Astrocyte (in vitro differentiated cells and primary cell): ENCODE data around the gene TTYH1. TPM values are rescaled to one million over a fixed set of nuclear protein-coding genes. Genes with fewer than 3 reads are reported as not detected.

Experiments
- DNase-seq: peaks from one replicate; pipeline ENCODE4 v3.0.0-alpha.2; 2010; ENCODE audit warnings: low read depth
- FAIRE-seq: peaks from 2 replicates; lab custom pipeline; 2011; peaks lifted over from hg19 to GRCh38; lab: Jason Lieb, UNC
- H2AFZ ChIP-seq: 2 replicates; pipeline ENCODE4 v1.6.0; 2012; ENCODE audit warnings: low read depth, low read length, inconsistent platforms
- H3K27ac ChIP-seq: 2 replicates; pipeline ENCODE4 v1.5.1; 2011; ENCODE audit warnings: low read depth, low read length, inconsistent platforms
- H3K27me3 ChIP-seq: 2 replicates; pipeline ENCODE4 v1.6.0; 2011; ENCODE audit warnings: low read length, inconsistent platforms; ENCODE audit not compliant: insufficient read depth
- H3K36me3 ChIP-seq: 2 replicates; pipeline ENCODE4 v1.5.1; 2011; ENCODE audit warnings: low read length, inconsistent platforms; ENCODE audit not compliant: insufficient read depth
- H3K4me1 ChIP-seq: 2 replicates; pipeline ENCODE4 v1.5.1; 2011; ENCODE audit warnings: low read length, inconsistent platforms; ENCODE audit not compliant: insufficient read depth
- H3K4me2 ChIP-seq: 2 replicates; pipeline ENCODE4 v1.6.0; 2012; ENCODE audit warnings: low read length, inconsistent platforms
- H3K4me3 ChIP-seq: 2 replicates; pipeline ENCODE4 v1.5.1; 2011; ENCODE audit warnings: low read depth, mild to moderate bottlenecking, low read length, inconsistent platforms; ENCODE audit not compliant: insufficient read depth
- H3K79me2 ChIP-seq: 2 replicates; pipeline ENCODE4 v1.6.0; 2012; ENCODE audit warnings: mild to moderate bottlenecking, low read length, inconsistent platforms; ENCODE audit not compliant: insufficient read depth
- H3K9ac ChIP-seq: 2 replicates; pipeline ENCODE4 v1.6.0; 2012; ENCODE audit warnings: mild to moderate bottlenecking, low read length, inconsistent platforms
- H3K9me3 ChIP-seq: 2 replicates; pipeline ENCODE4 v1.5.1; 2012; ENCODE audit warnings: low read depth, mild to moderate bottlenecking, low read length, inconsistent platforms; ENCODE audit not compliant: insufficient read depth
- H4K20me1 ChIP-seq: 2 replicates; pipeline ENCODE4 v1.6.0; 2012; ENCODE audit warnings: low read length, inconsistent platforms; ENCODE audit not compliant: insufficient read depth
- H3K27ac Mint-ChIP-seq: one replicate; pipeline ENCODE4 v1.8.0; 2021; ENCODE audit warnings: mild to moderate bottlenecking, mixed read lengths; ENCODE audit not compliant: unreplicated experiment
- H3K27me3 Mint-ChIP-seq: one replicate; pipeline ENCODE4 v1.8.0; 2021; ENCODE audit warnings: low read depth, mixed read lengths; ENCODE audit not compliant: unreplicated experiment
- H3K36me3 Mint-ChIP-seq: one replicate; pipeline ENCODE4 v1.8.0; 2021; ENCODE audit warnings: low read depth, mixed read lengths; ENCODE audit not compliant: unreplicated experiment
- H3K4me1 Mint-ChIP-seq: one replicate; pipeline ENCODE4 v1.8.0; 2021; ENCODE audit warnings: low read depth, mixed read lengths; ENCODE audit not compliant: unreplicated experiment
- H3K4me3 Mint-ChIP-seq: one replicate; pipeline ENCODE4 v1.8.0; 2021; ENCODE audit warnings: mild to moderate bottlenecking, moderate library complexity, mixed read lengths; ENCODE audit not compliant: unreplicated experiment
- H3K9me3 Mint-ChIP-seq: one replicate; pipeline ENCODE4 v1.8.0; 2021; ENCODE audit warnings: mild to moderate bottlenecking, mixed read lengths; ENCODE audit not compliant: unreplicated experiment
- EZH2 ChIP-seq: IDR thresholded peaks from 2 replicates; pipeline ENCODE4 v1.6.1; 2012; ENCODE audit warnings: mild to moderate bottlenecking, low read length, inconsistent platforms; ENCODE audit not compliant: insufficient read depth
- total RNA-seq: library from RNA; stranded (reverse); gene quantifications from 2 replicates; pipeline ENCODE4 v1.2.1, GENCODE V29; 2021
- TF ChIP-seq, protein P1 (sequence below): IDR thresholded peaks from 2 replicates; pipeline ENCODE4 v1.5.1; 2011; ENCODE audit warnings: low read depth, mild to moderate bottlenecking, inconsistent platforms, low read length, moderate library complexity; ENCODE audit not compliant: insufficient read depth

Gene TTYH1
- total RNA-seq, 1 donor from 2014 or later: 8.4 TPM

- Histone ChIP-seq H3K79me2 (no peaks in the 10 kb centered on the region), H3K36me3 (no peaks in the 10 kb centered on the region), H3K9me3 (no peaks in the 10 kb centered on the region), H3K9ac (no peak overlapping the region), H3K4me1 (peaks cover 13% of the 10 kb centered on the region), H2AFZ (no peak overlapping the region), H4K20me1 (no peaks in the 10 kb centered on the region), H3K4me3 (no peak overlapping the region), H3K27me3 (peaks cover 6% of the 10 kb centered on the region), H3K4me2 (no peak overlapping the region), H3K27ac (no peak overlapping the region)
- Mint-ChIP-seq H3K27me3 (peaks cover 2% of the 10 kb centered on the region), H3K27ac (no peak overlapping the region), H3K4me1 (peaks cover 7% of the 10 kb centered on the region), H3K36me3 (no peaks in the 10 kb centered on the region), H3K4me3 (no peak overlapping the region), H3K9me3 (no peaks in the 10 kb centered on the region)
- DNase-seq (no peak), FAIRE-seq (no peak)
- no peak for TF ChIP-seq EZH2
- TF ChIP-seq, protein P1, sequence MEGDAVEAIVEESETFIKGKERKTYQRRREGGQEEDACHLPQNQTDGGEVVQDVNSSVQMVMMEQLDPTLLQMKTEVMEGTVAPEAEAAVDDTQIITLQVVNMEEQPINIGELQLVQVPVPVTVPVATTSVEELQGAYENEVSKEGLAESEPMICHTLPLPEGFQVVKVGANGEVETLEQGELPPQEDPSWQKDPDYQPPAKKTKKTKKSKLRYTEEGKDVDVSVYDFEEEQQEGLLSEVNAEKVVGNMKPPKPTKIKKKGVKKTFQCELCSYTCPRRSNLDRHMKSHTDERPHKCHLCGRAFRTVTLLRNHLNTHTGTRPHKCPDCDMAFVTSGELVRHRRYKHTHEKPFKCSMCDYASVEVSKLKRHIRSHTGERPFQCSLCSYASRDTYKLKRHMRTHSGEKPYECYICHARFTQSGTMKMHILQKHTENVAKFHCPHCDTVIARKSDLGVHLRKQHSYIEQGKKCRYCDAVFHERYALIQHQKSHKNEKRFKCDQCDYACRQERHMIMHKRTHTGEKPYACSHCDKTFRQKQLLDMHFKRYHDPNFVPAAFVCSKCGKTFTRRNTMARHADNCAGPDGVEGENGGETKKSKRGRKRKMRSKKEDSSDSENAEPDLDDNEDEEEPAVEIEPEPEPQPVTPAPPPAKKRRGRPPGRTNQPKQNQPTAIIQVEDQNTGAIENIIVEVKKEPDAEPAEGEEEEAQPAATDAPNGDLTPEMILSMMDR: no peak
Observed at GRCh38 chr19:54475706-54476105, 60.4 kb downstream of the TTYH1 start.

- peaks cover 6% of the 10 kb centered on the region for H3K4me1 ChIP-seq
- Mint-ChIP-seq H3K9me3 (no peaks in the 10 kb centered on the region), H3K27me3 (peaks cover 8% of the 10 kb centered on the region), H3K27ac (no peak overlapping the region), H3K4me3 (no peak overlapping the region), H3K36me3 (no peaks in the 10 kb centered on the region), H3K4me1 (peaks cover 4% of the 10 kb centered on the region)
- no peak for DNase-seq
- no peaks in the 10 kb centered on the region for H3K36me3 ChIP-seq
- TF ChIP-seq, protein P1: no peak
- TF ChIP-seq EZH2: no peak
- H3K4me2 ChIP-seq: no peak overlapping the region
- H3K27me3 ChIP-seq: no peaks in the 10 kb centered on the region
- no peaks in the 10 kb centered on the region for H4K20me1 ChIP-seq
- H3K4me3 ChIP-seq: no peak overlapping the region
- no peak for FAIRE-seq
- no peaks in the 10 kb centered on the region for H3K9me3 ChIP-seq
- H3K9ac ChIP-seq: no peak overlapping the region
- H3K27ac ChIP-seq: no peak overlapping the region
- no peak overlapping the region for H2AFZ ChIP-seq
- H3K79me2 ChIP-seq: no peaks in the 10 kb centered on the region
Observed at GRCh38 chr19:54477650-54478049, 62.4 kb downstream of the TTYH1 start.

- no peaks in the 10 kb centered on the region for H3K36me3 ChIP-seq
- Mint-ChIP-seq H3K4me1 (no peaks in the 10 kb centered on the region), H3K27me3 (peaks cover 8% of the 10 kb centered on the region), H3K4me3 (no peak overlapping the region), H3K27ac (no peak overlapping the region), H3K9me3 (no peaks in the 10 kb centered on the region), H3K36me3 (no peaks in the 10 kb centered on the region)
- no peak overlapping the region for H3K27ac ChIP-seq
- no peaks in the 10 kb centered on the region for H3K27me3 ChIP-seq
- H3K4me2 ChIP-seq: no peak overlapping the region
- no peak overlapping the region for H3K4me3 ChIP-seq
- DNase-seq (peak; percentile 17), FAIRE-seq (no peak)
- H2AFZ ChIP-seq: no peak overlapping the region
- no peaks in the 10 kb centered on the region for H3K9me3 ChIP-seq
- no peak for TF ChIP-seq EZH2
- TF ChIP-seq, protein P1: peak; percentile 55
- no peaks in the 10 kb centered on the region for H3K79me2 ChIP-seq
- H4K20me1 ChIP-seq: no peaks in the 10 kb centered on the region
- peaks cover under 1% of the 10 kb centered on the region for H3K4me1 ChIP-seq
- no peak overlapping the region for H3K9ac ChIP-seq
Observed at GRCh38 chr19:54478677-54479266, 63.5 kb downstream of the TTYH1 start.
